Activated CD4-positive, alpha-beta memory T cell treated with anti-CD3 and anti-CD28 coated beads, Interleukin-2, amount 10 ng/mL, durations not matched to agents 7 days and 5 days (primary cell): Measurements from ENCODE around the gene PIM2. TPM values are rescaled to one million over a fixed set of nuclear protein-coding genes. Genes with fewer than 3 reads are reported as not detected.
A peak's percentile ranks its signal among the peaks of the same experiment; 100 is the strongest.

Source experiments
- CTCF ChIA-PET: fragments of 350-600 bp; sonication (Branson Sonifier 250); formaldehyde crosslinking; loops from one replicate; lab custom pipeline; 2021; ENCODE audit warnings: antibody characterized with exemption, inconsistent platforms; lab: Charles Lee
- POLR2A ChIA-PET: fragments of 350-600 bp; sonication (Branson Sonifier 250); formaldehyde crosslinking; loops from one replicate; lab custom pipeline; 2021; ENCODE audit warnings: antibody characterized with exemption; lab: Charles Lee
- DNase-seq: peaks from one replicate; pipeline ENCODE4 v3.0.0-alpha.2; 2020
- H3K27ac Mint-ChIP-seq: one replicate; pipeline ENCODE4 v1.8.0; 2021; ENCODE audit warnings: mild to moderate bottlenecking, mixed read lengths
- H3K27me3 Mint-ChIP-seq: one replicate; pipeline ENCODE4 v1.8.0; 2021; ENCODE audit warnings: mixed read lengths
- H3K36me3 Mint-ChIP-seq: one replicate; pipeline ENCODE4 v1.8.0; 2021; ENCODE audit warnings: low read depth, mixed read lengths
- H3K4me1 Mint-ChIP-seq: one replicate; pipeline ENCODE4 v1.8.0; 2021; ENCODE audit warnings: mixed read lengths
- H3K4me3 Mint-ChIP-seq: one replicate; pipeline ENCODE4 v1.8.0; 2021; ENCODE audit warnings: mild to moderate bottlenecking, mixed read lengths
- H3K9me3 Mint-ChIP-seq: one replicate; pipeline ENCODE4 v1.8.0; 2021; ENCODE audit warnings: mixed read lengths
- total RNA-seq, 2 experiments: library from RNA; stranded (reverse); gene quantifications; one replicate each; pipeline ENCODE4 v1.2.3, GENCODE V29; 2021

PIM2 gene
- total RNA-seq, 2 experiments from 2014 or later = 354 to 359 TPM

DNA sequence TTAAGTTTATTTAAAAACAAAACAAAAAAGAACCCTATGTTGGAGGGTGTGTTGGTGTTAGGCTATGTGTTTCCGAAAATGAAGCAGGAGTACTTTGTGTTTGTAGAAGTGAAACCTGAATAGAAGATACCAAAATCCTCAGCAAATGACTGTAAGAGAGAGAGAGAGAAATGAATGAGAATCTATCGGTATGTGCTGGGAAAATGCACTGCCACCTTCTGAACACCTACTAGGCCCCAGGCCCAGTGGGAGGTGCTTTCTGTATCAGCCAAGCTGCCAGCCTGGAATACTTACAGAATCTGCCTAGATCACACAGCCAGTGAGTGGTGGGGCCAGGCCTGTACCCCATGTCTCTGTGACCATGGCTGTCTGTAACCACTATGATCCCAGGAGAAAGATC lies 14.9 kb upstream of the PIM2 start:
- Mint-ChIP-seq H3K9me3 (no peaks in the 10 kb centered on the region), H3K36me3 (peaks cover 52% of the 10 kb centered on the region), H3K4me3 (no peak overlapping the region), H3K27me3 (no peaks in the 10 kb centered on the region), H3K27ac (peak overlapping the region; percentile 74), H3K4me1 (peaks cover 60% of the 10 kb centered on the region)
- DNase-seq = no peak
- CTCF ChIA-PET = no interaction called here
- POLR2A ChIA-PET = interaction anchor here (1.5 to 2.7 kb wide), 3 partner anchors 8 to 14 kb away, joined by 3 to 9 read pairs (median 3); no protein-coding TSS in a partner anchor

GRCh38 chrX:48927736-48928382 lies 9.0 kb upstream of the PIM2 start:
- ChIA-PET POLR2A (interaction anchor here (1.1 to 1.6 kb wide), 4 partner anchors 8 to 25 kb away, joined by 3 to 7 read pairs (median 4); no protein-coding TSS in a partner anchor), CTCF (interaction anchor here (0.9 to 2.5 kb wide), 2 partner anchors 9 to 12 kb away, joined by 3 to 7 read pairs; no protein-coding TSS in a partner anchor)
- peaks cover 43% of the 10 kb centered on the region for H3K36me3 Mint-ChIP-seq
- no peaks in the 10 kb centered on the region for H3K9me3 Mint-ChIP-seq
- H3K27ac Mint-ChIP-seq = no peak overlapping the region
- H3K4me1 Mint-ChIP-seq = peaks cover 33% of the 10 kb centered on the region
- no peaks in the 10 kb centered on the region for H3K27me3 Mint-ChIP-seq
- DNase-seq = no peak
- no peak overlapping the region for H3K4me3 Mint-ChIP-seq

DNA sequence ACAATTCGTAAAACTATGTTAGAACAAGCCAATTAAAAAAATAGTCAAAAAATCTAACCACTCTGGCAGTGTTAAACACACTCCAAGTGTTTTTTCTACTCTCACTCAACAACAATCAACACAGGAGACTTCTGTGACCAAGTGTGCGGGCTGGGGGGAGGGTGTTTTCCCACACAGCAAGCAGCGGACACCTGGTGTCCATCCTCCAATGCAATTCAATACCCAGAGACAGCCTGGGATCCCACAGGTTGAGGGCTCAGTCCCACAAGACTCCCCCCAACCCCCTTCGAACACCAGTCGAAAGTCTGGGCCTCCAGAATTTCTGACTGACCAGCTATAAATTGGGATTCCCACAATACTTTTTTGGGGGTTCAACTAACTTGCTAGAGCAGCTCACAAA lies 8.3 kb upstream of the PIM2 start:
- ChIA-PET CTCF (interaction anchor here (0.9 to 2.5 kb wide), 2 partner anchors 10 to 13 kb away, joined by 3 to 7 read pairs; no protein-coding TSS in a partner anchor), POLR2A (interaction anchor here (1.1 to 1.6 kb wide), 4 partner anchors 8 to 26 kb away, joined by 3 to 7 read pairs (median 4); no protein-coding TSS in a partner anchor)
- H3K27me3 Mint-ChIP-seq = no peaks in the 10 kb centered on the region
- peaks cover 44% of the 10 kb centered on the region for H3K36me3 Mint-ChIP-seq
- H3K27ac Mint-ChIP-seq = no peak overlapping the region
- H3K9me3 Mint-ChIP-seq = no peaks in the 10 kb centered on the region
- H3K4me3 Mint-ChIP-seq = no peak overlapping the region
- no peak for DNase-seq
- H3K4me1 Mint-ChIP-seq = peaks cover 36% of the 10 kb centered on the region

- Mint-ChIP-seq H3K4me1 (peaks cover 55% of the 10 kb centered on the region), H3K36me3 (peaks cover 52% of the 10 kb centered on the region), H3K9me3 (no peaks in the 10 kb centered on the region), H3K27ac (peak overlapping the region; percentile 77), H3K27me3 (no peaks in the 10 kb centered on the region), H3K4me3 (no peak overlapping the region)
- ChIA-PET POLR2A (interaction anchor here (0.9 to 1.7 kb wide), 4 partner anchors 8 to 16 kb away, joined by 3 to 7 read pairs (median 4); no protein-coding TSS in a partner anchor), CTCF (no interaction called here)
- no peak for DNase-seq
Measured at GRCh38 chrX:48924270-48924669, 5.4 kb upstream of the PIM2 start.

GRCh38 chrX:48923771-48924170 lies 4.9 kb upstream of the PIM2 start:
- POLR2A ChIA-PET = interaction anchor here (0.9 to 1.7 kb wide), 3 partner anchors 7 to 16 kb away, joined by 3 to 5 read pairs (median 4); no protein-coding TSS in a partner anchor
- DNase-seq = no peak
- Mint-ChIP-seq H3K36me3 (peaks cover 54% of the 10 kb centered on the region), H3K27ac (peak overlapping the region; percentile 77), H3K4me3 (no peak overlapping the region), H3K27me3 (no peaks in the 10 kb centered on the region), H3K9me3 (no peaks in the 10 kb centered on the region), H3K4me1 (peaks cover 55% of the 10 kb centered on the region)
- CTCF ChIA-PET = no interaction called here

DNA sequence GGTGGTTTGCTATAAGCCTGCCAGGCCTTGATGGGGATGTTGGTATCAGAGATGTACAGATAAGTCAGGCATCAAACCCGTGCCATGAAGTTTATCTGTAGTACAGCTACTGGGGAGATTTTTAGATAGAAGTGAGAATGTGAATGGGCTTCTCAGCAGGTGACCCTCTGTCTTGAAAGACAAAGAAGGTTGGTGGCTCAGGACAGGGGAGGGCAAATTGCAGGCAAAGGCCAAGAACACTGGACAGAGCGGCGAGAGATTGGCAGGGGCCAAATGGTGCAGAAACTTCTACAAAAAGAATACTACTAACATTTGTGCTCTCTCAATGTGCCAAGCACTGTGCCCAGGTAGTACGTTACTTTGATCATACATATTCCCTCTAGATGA lies 1.9 kb upstream of the PIM2 start:
- peaks cover 74% of the 10 kb centered on the region for H3K36me3 Mint-ChIP-seq
- peak overlapping the region; percentile 95 for H3K4me3 Mint-ChIP-seq
- ChIA-PET POLR2A (interaction anchor here (1.0 to 13.8 kb wide), 6 partner anchors 9 to 159 kb away, joined by 4 to 415 read pairs (median 7); partner anchors contain the start of genes OTUD5, PQBP1, SLC35A2 and TIMM17B), CTCF (interaction anchor here (2.2 kb wide), 1 partner anchor 16 kb away, joined by 14 read pairs; no protein-coding TSS in a partner anchor)
- peak overlapping the region; percentile 98 for H3K27ac Mint-ChIP-seq
- no peak for DNase-seq
- no peaks in the 10 kb centered on the region for H3K27me3 Mint-ChIP-seq
- peaks cover 52% of the 10 kb centered on the region for H3K4me1 Mint-ChIP-seq
- H3K9me3 Mint-ChIP-seq = no peaks in the 10 kb centered on the region

DNA sequence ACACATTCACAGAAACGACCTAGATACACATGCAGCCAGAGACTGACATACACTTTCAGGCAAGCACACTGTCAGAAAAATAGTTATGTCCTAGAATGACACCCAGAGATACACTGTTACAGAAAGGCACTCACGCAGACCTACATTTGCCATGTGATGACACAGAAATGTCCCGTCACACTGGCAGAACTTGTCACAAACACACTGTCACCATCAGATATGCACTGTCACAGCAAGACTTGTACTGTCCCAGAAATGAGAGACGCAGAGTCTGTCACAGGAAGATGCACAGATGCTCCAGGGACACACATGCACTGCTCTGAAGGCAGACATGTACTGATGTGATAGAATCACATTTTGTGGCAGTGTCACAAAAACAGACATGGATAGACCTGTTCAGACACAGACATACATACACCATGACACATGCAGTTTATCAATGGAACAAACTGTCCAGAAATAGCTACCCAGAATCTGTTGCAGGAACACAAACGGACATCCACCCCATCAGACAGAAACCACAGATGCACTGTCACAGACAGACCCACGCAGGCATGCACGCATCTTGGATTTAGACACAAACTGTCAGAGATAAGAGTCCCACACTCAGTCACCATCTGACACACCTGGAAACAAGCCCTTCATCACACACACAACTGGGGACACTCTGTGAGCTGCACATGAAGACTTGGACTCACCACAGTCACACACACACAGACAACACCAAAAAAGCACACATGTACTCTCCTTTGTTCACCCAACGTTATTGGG lies 1.3 kb upstream of the PIM2 start:
- DNase-seq = peak; percentile 51
- H3K36me3 Mint-ChIP-seq = peaks cover 74% of the 10 kb centered on the region
- H3K4me3 Mint-ChIP-seq = peak overlapping the region; percentile 95
- CTCF ChIA-PET = interaction anchor here (1.0 to 2.2 kb wide), 2 partner anchors 17 to 20 kb away, joined by 5 to 14 read pairs; no protein-coding TSS in a partner anchor
- no peaks in the 10 kb centered on the region for H3K27me3 Mint-ChIP-seq
- peak overlapping the region; percentile 98 for H3K27ac Mint-ChIP-seq
- POLR2A ChIA-PET = interaction anchor here (0.5 to 13.8 kb wide), 12 partner anchors 7 to 350 kb away, joined by 3 to 415 read pairs (median 4); partner anchors contain the start of genes OTUD5, PQBP1, SLC35A2 and TIMM17B
- no peaks in the 10 kb centered on the region for H3K9me3 Mint-ChIP-seq
- H3K4me1 Mint-ChIP-seq = peaks cover 50% of the 10 kb centered on the region

DNA sequence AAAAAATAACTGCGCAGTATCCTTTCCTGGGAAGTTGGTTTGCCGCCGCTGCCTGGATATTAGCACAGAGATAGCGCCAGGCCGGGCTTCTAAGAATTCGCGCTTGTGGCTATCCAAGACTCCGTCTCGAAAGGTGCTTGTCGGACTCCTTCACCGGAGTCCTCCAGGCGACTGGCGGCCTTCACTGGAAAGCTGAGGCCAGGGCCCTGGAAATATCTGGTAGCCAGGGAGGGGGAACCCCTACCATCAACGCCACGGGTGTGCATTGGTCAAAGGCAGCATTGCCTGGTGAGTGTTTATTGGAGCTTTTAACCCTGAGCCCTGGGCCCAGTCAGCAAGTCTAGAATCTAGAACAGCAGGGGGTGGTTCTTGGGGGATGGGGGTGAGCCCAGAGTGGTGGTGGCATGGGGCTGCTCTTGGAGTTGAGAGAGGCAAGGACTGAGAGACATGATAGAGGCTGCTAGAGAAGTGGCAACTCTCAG lies 577 bp upstream of the PIM2 start:
- Mint-ChIP-seq H3K27me3 (no peaks in the 10 kb centered on the region), H3K4me1 (peaks cover 54% of the 10 kb centered on the region), H3K27ac (peak overlapping the region; percentile 98), H3K9me3 (no peaks in the 10 kb centered on the region), H3K4me3 (peak overlapping the region; percentile 95), H3K36me3 (peaks cover 80% of the 10 kb centered on the region)
- peak; percentile 56 for DNase-seq
- POLR2A ChIA-PET = interaction anchor here (0.5 to 13.8 kb wide), 9 partner anchors 8 to 349 kb away, joined by 3 to 415 read pairs (median 4); partner anchors contain the start of genes OTUD5, PQBP1 and TIMM17B
- CTCF ChIA-PET = interaction anchor here (0.6 to 2.2 kb wide), 4 partner anchors 17 to 206 kb away, joined by 4 to 14 read pairs (median 4); no protein-coding TSS in a partner anchor

DNA sequence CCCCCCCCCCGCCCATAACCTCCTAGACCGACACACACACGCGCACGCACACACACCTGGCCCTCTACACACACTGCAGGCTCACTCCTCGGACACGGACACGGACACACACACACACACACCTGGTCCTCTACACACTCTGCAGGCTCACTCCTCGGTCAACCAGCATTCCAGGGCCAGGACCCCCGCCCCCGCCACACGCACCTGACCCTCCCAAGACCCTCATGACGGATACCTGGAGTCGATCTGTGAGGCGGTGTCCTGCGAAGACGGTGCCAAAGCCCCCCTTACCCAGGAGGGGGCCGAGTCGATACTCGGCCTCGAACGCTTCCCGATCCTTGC lies 552 bp downstream of the PIM2 start:
- POLR2A ChIA-PET = interaction anchor here (1.0 to 13.8 kb wide), 2 partner anchors 23 to 40 kb away, joined by 3 to 415 read pairs; no protein-coding TSS in a partner anchor
- peak overlapping the region; percentile 95 for H3K4me3 Mint-ChIP-seq

GRCh38 chrX:48917139-48918001 lies 1.5 kb downstream of the PIM2 start:
- ChIA-PET CTCF (interaction anchor here (0.7 to 2.1 kb wide), 4 partner anchors 22 to 144 kb away, joined by 3 to 10 read pairs (median 4); no protein-coding TSS in a partner anchor), POLR2A (interaction anchor here (1.4 to 13.8 kb wide), 3 partner anchors 15 to 40 kb away, joined by 3 to 415 read pairs (median 8); partner anchors contain the start of gene OTUD5)
- Mint-ChIP-seq H3K27ac (peak overlapping the region; percentile 98), H3K4me1 (peaks cover 55% of the 10 kb centered on the region), H3K4me3 (peak overlapping the region; percentile 95), H3K27me3 (no peaks in the 10 kb centered on the region), H3K9me3 (no peaks in the 10 kb centered on the region), H3K36me3 (peaks cover 83% of the 10 kb centered on the region)
- DNase-seq = peak; percentile 92

More for the DNA sequence above, 552 bp downstream of the PIM2 start:
- CTCF ChIA-PET = interaction anchor here (2.1 kb wide), 1 partner anchor 28 kb away, joined by 4 read pairs; no protein-coding TSS in a partner anchor
- Mint-ChIP-seq H3K9me3 (no peaks in the 10 kb centered on the region), H3K27me3 (no peaks in the 10 kb centered on the region), H3K27ac (peak overlapping the region; percentile 98), H3K36me3 (peaks cover 82% of the 10 kb centered on the region), H3K4me1 (peaks cover 52% of the 10 kb centered on the region)
- no peak for DNase-seq
